ENCODE data around the gene POLD2. TPM values are rescaled to one million over a fixed set of nuclear protein-coding genes. Genes with fewer than 3 reads are reported as not detected.

POLD2 gene
- total and polyA plus RNA-seq, 2 donors (not counting 1 experiment from before 2014, with no cell fraction given), result 69.8 to 76.5 TPM

DNA sequence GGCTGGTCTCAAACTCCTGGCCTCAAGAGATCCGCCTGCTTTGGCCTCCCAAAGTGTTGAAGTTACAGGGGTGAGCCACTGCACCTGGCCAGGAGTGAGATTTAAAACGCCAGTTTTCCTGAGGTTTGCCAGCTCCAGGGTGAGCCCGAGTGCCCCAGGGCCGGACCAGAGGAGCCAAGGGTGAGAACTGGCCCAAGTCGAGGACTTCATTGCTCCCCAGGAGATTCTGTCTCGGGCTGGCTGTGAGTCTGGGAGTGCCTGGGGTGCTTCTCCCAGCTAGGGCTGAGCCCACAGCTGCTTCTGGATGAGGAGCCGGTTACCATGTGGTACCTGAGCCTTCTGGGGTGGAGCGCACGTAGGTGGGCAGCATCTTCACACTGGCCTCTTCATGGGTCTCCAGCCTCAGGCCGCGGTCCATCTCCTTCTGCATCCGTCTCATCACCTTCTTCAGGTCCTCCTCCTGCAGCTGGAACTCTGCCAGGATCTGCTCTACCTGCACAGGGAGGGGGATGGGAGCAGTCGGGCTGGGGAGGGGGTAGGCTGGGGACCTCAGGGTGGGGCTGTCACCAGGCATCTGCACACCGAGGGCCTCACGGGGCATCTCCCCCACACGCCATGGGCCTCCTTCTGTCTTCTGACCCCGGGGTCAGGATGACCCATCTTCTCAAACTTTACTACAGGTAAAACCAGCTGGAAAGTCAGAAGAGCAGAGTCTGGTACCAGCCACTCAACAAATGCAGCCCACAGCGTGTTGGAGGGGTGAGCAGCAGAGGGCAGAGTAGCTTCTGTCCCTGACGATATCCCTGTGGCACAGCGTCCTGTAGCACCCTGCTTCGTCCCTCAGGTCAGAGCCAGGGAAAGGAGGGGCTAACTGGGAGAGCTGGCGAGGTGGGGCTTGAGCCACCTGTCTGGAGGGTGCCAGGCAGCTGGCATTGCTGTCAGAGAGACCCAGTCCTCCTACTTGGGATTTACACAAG lies 29.9 kb upstream of the POLD2 start:
- Histone ChIP-seq H3K27me3 (ENCODE audit: control insufficient read depth, insufficient read depth, low read length) (peaks cover 7% of the 10 kb centered on the region), H3K79me2 (ENCODE audit: control insufficient read depth, insufficient read depth, low read length) (no peaks in the 10 kb centered on the region)
- DNase-seq (ENCODE audit: low read depth in 2 of 2), result no peak

DNA sequence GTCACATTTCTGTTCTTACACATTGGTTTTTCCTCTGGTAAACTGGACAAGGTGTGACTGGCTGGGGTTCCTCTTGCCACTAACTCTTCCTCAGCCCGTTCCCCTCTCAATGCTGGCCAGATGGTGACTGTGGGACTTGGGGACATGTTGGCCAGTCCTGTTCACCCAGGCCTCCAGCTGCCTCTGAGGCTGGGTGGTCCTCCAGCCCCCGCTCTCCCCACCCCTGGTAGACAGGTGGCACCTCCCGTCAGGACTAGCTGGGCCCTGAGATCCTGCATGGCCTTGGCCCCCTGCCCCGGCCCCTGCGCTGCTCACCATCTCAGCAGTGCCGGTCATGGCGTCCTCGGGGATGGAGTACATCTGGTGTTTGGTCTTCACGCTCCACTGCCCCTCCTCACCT lies 28.6 kb upstream of the POLD2 start:
- peaks cover 7% of the 10 kb centered on the region for H3K27me3 ChIP-seq (ENCODE audit: control insufficient read depth, insufficient read depth, low read length)
- H2AFZ ChIP-seq (ENCODE audit: low read length), result no peak overlapping the region
- TF ChIP-seq, protein P1, sequence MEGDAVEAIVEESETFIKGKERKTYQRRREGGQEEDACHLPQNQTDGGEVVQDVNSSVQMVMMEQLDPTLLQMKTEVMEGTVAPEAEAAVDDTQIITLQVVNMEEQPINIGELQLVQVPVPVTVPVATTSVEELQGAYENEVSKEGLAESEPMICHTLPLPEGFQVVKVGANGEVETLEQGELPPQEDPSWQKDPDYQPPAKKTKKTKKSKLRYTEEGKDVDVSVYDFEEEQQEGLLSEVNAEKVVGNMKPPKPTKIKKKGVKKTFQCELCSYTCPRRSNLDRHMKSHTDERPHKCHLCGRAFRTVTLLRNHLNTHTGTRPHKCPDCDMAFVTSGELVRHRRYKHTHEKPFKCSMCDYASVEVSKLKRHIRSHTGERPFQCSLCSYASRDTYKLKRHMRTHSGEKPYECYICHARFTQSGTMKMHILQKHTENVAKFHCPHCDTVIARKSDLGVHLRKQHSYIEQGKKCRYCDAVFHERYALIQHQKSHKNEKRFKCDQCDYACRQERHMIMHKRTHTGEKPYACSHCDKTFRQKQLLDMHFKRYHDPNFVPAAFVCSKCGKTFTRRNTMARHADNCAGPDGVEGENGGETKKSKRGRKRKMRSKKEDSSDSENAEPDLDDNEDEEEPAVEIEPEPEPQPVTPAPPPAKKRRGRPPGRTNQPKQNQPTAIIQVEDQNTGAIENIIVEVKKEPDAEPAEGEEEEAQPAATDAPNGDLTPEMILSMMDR (conservative IDR thresholded peaks at IDR 0.05 in 1 of 2, IDR thresholded peaks at IDR 0.05 in 1 of 2; ENCODE audit: low read depth in 1 of 2, low read length in 2 of 2), result no peak
- no peak for TF ChIP-seq EZH2 (IDR thresholded peaks at IDR 0.05; ENCODE audit: low read length, missing control alignments)
- no peaks in the 10 kb centered on the region for H3K4me1 ChIP-seq (ENCODE audit: control insufficient read depth, extremely low read depth, insufficient read depth, low read length)
- no peak overlapping the region for H3K27ac ChIP-seq (ENCODE audit: insufficient read depth, low read length)
- H3K4me2 ChIP-seq (ENCODE audit: extremely low read depth, insufficient read depth, low read length), result no peak overlapping the region
- H3K9ac ChIP-seq (ENCODE audit: insufficient read depth, low read length), result no peak overlapping the region
- DNase-seq (ENCODE audit: low read depth in 2 of 2), result no peak
- H3K79me2 ChIP-seq (ENCODE audit: control insufficient read depth, insufficient read depth, low read length), result no peaks in the 10 kb centered on the region
- no peaks in the 10 kb centered on the region for H3K9me3 ChIP-seq (ENCODE audit: control insufficient read depth, insufficient read depth, low read depth, low read length)
- H4K20me1 ChIP-seq (ENCODE audit: control insufficient read depth, extremely low read depth, insufficient read depth, low read length), result no peaks in the 10 kb centered on the region
- H3K4me3 ChIP-seq (replicated peaks in 1 of 4; ENCODE audit: control extremely low read depth in 1 of 4, insufficient read depth in 1 of 4, low read depth in 3 of 4, low read length in 4 of 4), result no peak overlapping the region
- no peaks in the 10 kb centered on the region for H3K36me3 ChIP-seq (ENCODE audit: control insufficient read depth, insufficient read depth, low read length)

More for the DNA sequence above, 29.9 kb upstream of the POLD2 start:
- no peak overlapping the region for H3K9ac ChIP-seq (ENCODE audit: insufficient read depth, low read length)
- no peaks in the 10 kb centered on the region for H3K36me3 ChIP-seq (ENCODE audit: control insufficient read depth, insufficient read depth, low read length)
- no peaks in the 10 kb centered on the region for H3K4me1 ChIP-seq (ENCODE audit: control insufficient read depth, extremely low read depth, insufficient read depth, low read length)
- no peak for TF ChIP-seq EZH2 (IDR thresholded peaks at IDR 0.05; ENCODE audit: low read length, missing control alignments)
- TF ChIP-seq, protein P1 (conservative IDR thresholded peaks at IDR 0.05 in 1 of 2, IDR thresholded peaks at IDR 0.05 in 1 of 2; ENCODE audit: low read depth in 1 of 2, low read length in 2 of 2), result no peak
- no peak overlapping the region for H3K4me3 ChIP-seq (replicated peaks in 1 of 4; ENCODE audit: control extremely low read depth in 1 of 4, insufficient read depth in 1 of 4, low read depth in 3 of 4, low read length in 4 of 4)
- H3K9me3 ChIP-seq (ENCODE audit: control insufficient read depth, insufficient read depth, low read depth, low read length), result no peaks in the 10 kb centered on the region
- no peak overlapping the region for H3K4me2 ChIP-seq (ENCODE audit: extremely low read depth, insufficient read depth, low read length)
- H4K20me1 ChIP-seq (ENCODE audit: control insufficient read depth, extremely low read depth, insufficient read depth, low read length), result no peaks in the 10 kb centered on the region
- no peak overlapping the region for H2AFZ ChIP-seq (ENCODE audit: low read length)
- H3K27ac ChIP-seq (ENCODE audit: insufficient read depth, low read length), result no peak overlapping the region

DNA sequence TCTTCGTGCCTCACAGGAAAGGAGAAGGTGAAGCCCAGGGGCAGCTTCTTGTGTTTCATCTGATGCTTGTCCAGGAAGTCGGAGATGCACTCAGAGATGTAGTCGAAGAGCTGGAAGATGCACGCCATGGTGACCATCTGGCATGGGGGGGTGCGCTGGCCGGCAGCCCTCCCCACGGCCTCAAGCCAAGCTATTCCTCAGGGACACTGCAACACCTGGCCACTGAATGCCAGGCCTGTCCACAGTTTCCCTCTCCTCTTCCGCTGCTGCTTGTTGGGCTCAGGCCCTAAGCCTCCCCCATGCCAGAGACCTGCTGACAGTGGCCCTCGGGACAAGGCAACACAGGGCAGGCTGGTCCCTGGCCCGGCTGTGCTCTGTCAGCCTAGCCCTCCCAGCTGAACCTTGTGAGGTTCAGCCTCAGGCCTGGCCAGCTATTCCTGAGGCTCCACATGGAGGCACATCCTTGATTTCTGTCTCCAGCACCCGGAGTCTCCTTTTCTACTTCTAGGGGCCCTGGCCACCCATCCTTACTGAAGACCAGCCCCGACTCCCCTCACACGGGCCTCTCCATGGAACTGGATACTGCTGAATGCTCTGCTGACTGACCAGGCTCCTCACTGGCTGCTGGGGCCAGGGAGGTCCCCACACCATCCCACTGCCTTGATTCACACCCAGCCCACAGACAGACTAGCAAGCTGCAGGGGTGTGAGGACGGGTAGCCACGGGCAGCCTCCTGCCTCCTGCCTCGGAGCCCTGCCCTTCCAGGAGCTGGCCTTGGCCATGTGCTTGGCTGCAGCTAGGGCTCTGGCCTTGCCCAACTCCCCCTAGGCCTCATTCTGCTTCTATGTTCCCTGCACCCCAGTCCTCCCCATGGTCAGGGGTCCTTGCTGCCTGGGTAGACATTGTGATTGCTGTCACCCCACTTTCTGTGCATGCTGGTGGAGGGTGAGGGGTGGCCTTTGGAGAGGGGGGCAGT lies 27.9 kb upstream of the POLD2 start:
- no peaks in the 10 kb centered on the region for H4K20me1 ChIP-seq (ENCODE audit: control insufficient read depth, extremely low read depth, insufficient read depth, low read length)

More for the DNA sequence above, 27.9 kb upstream of the POLD2 start:
- H3K4me3 ChIP-seq (replicated peaks in 1 of 4; ENCODE audit: control extremely low read depth in 1 of 4, insufficient read depth in 1 of 4, low read depth in 3 of 4, low read length in 4 of 4), result no peak overlapping the region
- no peaks in the 10 kb centered on the region for H3K79me2 ChIP-seq (ENCODE audit: control insufficient read depth, insufficient read depth, low read length)
- no peak overlapping the region for H3K27ac ChIP-seq (ENCODE audit: insufficient read depth, low read length)
- peaks cover 6% of the 10 kb centered on the region for H3K27me3 ChIP-seq (ENCODE audit: control insufficient read depth, insufficient read depth, low read length)
- H3K36me3 ChIP-seq (ENCODE audit: control insufficient read depth, insufficient read depth, low read length), result no peaks in the 10 kb centered on the region
- H3K4me1 ChIP-seq (ENCODE audit: control insufficient read depth, extremely low read depth, insufficient read depth, low read length), result no peaks in the 10 kb centered on the region
- no peak for TF ChIP-seq EZH2 (IDR thresholded peaks at IDR 0.05; ENCODE audit: low read length, missing control alignments)
- TF ChIP-seq, protein P1 (conservative IDR thresholded peaks at IDR 0.05 in 1 of 2, IDR thresholded peaks at IDR 0.05 in 1 of 2; ENCODE audit: low read depth in 1 of 2, low read length in 2 of 2), result no peak
- no peaks in the 10 kb centered on the region for H3K9me3 ChIP-seq (ENCODE audit: control insufficient read depth, insufficient read depth, low read depth, low read length)
- H2AFZ ChIP-seq (ENCODE audit: low read length), result no peak overlapping the region
- no peak overlapping the region for H3K4me2 ChIP-seq (ENCODE audit: extremely low read depth, insufficient read depth, low read length)
- H3K9ac ChIP-seq (ENCODE audit: insufficient read depth, low read length), result no peak overlapping the region
- DNase-seq (ENCODE audit: low read depth in 2 of 2), result no peak
